DND-41 (cell line): ENCODE measurements around the gene CTTN.

Source experiments
- EZH2 ChIP-seq: IDR thresholded peaks from 3 replicates; pipeline ENCODE4 v1.6.1; 2012; ENCODE audit warnings: borderline replicate concordance, low read depth, mild to moderate bottlenecking, moderate library complexity, low read length, inconsistent platforms; ENCODE audit not compliant: severe bottlenecking
- TF ChIP-seq, protein P1 (sequence below): IDR thresholded peaks from 2 replicates; pipeline ENCODE4 v1.5.1; 2012; ENCODE audit warnings: borderline replicate concordance, low read length, moderate library complexity, mild to moderate bottlenecking; ENCODE audit not compliant: poor library complexity, severe bottlenecking; ENCODE audit errors: extremely low read depth

DNA sequence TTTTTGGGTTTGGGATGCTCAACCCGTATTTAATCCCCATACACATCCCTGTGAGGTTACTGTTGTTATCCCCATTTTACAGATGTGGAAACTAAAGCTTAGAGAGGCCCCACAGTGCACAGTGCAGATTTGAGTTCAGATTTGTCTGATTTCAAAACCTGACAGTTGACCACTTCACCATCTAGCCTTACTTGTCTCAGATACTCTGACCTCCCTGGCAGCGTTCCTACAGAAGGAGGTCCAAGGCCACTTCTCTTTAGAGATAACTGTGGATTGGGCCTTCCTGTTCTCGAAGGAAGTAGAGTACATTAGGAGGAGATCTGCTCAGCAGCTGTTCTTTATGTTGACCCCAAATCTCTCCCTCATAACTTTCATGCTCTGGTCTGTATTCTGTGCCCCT lies 46.7 kb upstream of the CTTN start:
- TF ChIP-seq, protein P1, sequence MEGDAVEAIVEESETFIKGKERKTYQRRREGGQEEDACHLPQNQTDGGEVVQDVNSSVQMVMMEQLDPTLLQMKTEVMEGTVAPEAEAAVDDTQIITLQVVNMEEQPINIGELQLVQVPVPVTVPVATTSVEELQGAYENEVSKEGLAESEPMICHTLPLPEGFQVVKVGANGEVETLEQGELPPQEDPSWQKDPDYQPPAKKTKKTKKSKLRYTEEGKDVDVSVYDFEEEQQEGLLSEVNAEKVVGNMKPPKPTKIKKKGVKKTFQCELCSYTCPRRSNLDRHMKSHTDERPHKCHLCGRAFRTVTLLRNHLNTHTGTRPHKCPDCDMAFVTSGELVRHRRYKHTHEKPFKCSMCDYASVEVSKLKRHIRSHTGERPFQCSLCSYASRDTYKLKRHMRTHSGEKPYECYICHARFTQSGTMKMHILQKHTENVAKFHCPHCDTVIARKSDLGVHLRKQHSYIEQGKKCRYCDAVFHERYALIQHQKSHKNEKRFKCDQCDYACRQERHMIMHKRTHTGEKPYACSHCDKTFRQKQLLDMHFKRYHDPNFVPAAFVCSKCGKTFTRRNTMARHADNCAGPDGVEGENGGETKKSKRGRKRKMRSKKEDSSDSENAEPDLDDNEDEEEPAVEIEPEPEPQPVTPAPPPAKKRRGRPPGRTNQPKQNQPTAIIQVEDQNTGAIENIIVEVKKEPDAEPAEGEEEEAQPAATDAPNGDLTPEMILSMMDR, result no peak
- no peak for TF ChIP-seq EZH2
